K562 (cell line): ENCODE measurements around the gene MAP1LC3A. TPM values are rescaled to one million over a fixed set of nuclear protein-coding genes. Genes with fewer than 3 reads are reported as not detected.

Experiments used
- ATAC-seq: fragments of 200-7000 bp; cut with Tn5 transposase; 3 replicates; pipeline ENCODE4 v1.9.1; 2020; ENCODE audit warnings: moderate library complexity
- BruUV-seq: library from RNA; stranded (reverse); fragments of 400-500 nt; replicated peaks from 2 replicates; lab custom pipeline; 2021; lab: Mats Ljungman, UMichigan
- CTCF ChIA-PET: fragments of 300-600 bp; formaldehyde crosslinking; extraction: SDS; loops from one replicate; lab custom pipeline; 2021; ENCODE audit warnings: low intra/inter-chr PET ratio; lab: Yijun Ruan, JAX
- POLR2A ChIA-PET: fragments of 300-600, 350-650 bp; sonication (Branson Sonifier 250); formaldehyde crosslinking; extraction: SDS; loops from one replicate; lab custom pipeline; 2021; ENCODE audit warnings: antibody characterized with exemption, inconsistent platforms; lab: Yijun Ruan, JAX
- DNase-seq, 4 experiments: peaks; one replicate each; pipeline versions ENCODE4 v3.0.0 to v3.0.0-alpha.2; 2011 to 2018; ENCODE audit warnings: low spot score in 3 of 4, mixed read lengths in 3 of 4; ENCODE audit errors: extremely low read depth in 1 of 4
- FAIRE-seq: peaks from 2 replicates; lab custom pipeline; 2011; peaks lifted over from hg19 to GRCh38; lab: Jason Lieb, UNC
- H2AFZ ChIP-seq: 2 replicates; pipeline ENCODE4 v1.6.0; 2011; ENCODE audit warnings: low read depth, low read length, control low read depth, inconsistent platforms
- H3K27ac ChIP-seq: fragments of 200-600 bp; 3 replicates; pipeline ENCODE4 v1.8.0; 2011; ENCODE audit warnings: low read depth, mild to moderate bottlenecking, control low read depth, inconsistent platforms, low read length, moderate library complexity, mixed read lengths; ENCODE audit errors: extremely low read depth
- H3K27me3 ChIP-seq, 2 experiments: fragments of 300-600 bp in 1 of 2; 2 replicates in 1 of 2; 3 replicates in 1 of 2; pipeline versions ENCODE4 v1.6.0 to v1.8.0; 2011; ENCODE audit warnings: inconsistent platforms in 2 of 2, low read length in 2 of 2, mild to moderate bottlenecking in 1 of 2, mixed read lengths in 1 of 2, moderate library complexity in 1 of 2; ENCODE audit not compliant: control insufficient read depth in 2 of 2, insufficient read depth in 2 of 2
- H3K36me3 ChIP-seq: fragments of 300-600 bp; 3 replicates; pipeline ENCODE4 v1.8.0; 2011; ENCODE audit warnings: mild to moderate bottlenecking, low read length, inconsistent platforms; ENCODE audit not compliant: control insufficient read depth, insufficient read depth
- H3K4me1 ChIP-seq, 2 experiments: fragments of 200-600 bp in 1 of 2; replicated peaks in 1 of 2; 2 replicates in 1 of 2; 3 replicates in 1 of 2; pipeline versions ENCODE4 v1.5.1 to v1.8.0; 2011; ENCODE audit warnings: inconsistent platforms in 2 of 2, low read length in 2 of 2, mild to moderate bottlenecking in 1 of 2, mixed read lengths in 1 of 2, moderate library complexity in 1 of 2; ENCODE audit not compliant: control insufficient read depth in 2 of 2, insufficient read depth in 2 of 2
- H3K4me2 ChIP-seq: 2 replicates; pipeline ENCODE4 v1.6.1; 2011; ENCODE audit warnings: low read length, control low read depth, inconsistent platforms, mixed read lengths; ENCODE audit not compliant: insufficient read depth
- H3K4me3 ChIP-seq: fragments of 200-600 bp; sonication (generic), shearing (Covaris generic); 2 replicates; pipeline ENCODE4 v1.5.1; 2016; ENCODE audit warnings: control low read depth, inconsistent platforms
- H3K79me2 ChIP-seq: fragments of 200-600 bp; 3 replicates; pipeline ENCODE4 v1.8.0; 2011; ENCODE audit warnings: low read length, inconsistent platforms; ENCODE audit not compliant: control insufficient read depth, insufficient read depth
- H3K9ac ChIP-seq, 2 experiments: 2 replicates each; pipeline versions ENCODE4 v1.6.0 to v1.6.1; 2011; ENCODE audit warnings: low read depth in 2 of 2, low read length in 2 of 2, control low read depth in 1 of 2, inconsistent platforms in 1 of 2, mild to moderate bottlenecking in 1 of 2, mixed read lengths in 1 of 2; ENCODE audit not compliant: insufficient read depth in 1 of 2
- H3K9me1 ChIP-seq: one replicate; pipeline ENCODE4 v1.6.0; 2011; ENCODE audit warnings: inconsistent platforms, mild to moderate bottlenecking, low read length, moderate library complexity; ENCODE audit not compliant: control insufficient read depth, insufficient read depth
- H3K9me3 ChIP-seq: replicated peaks from 2 replicates; pipeline ENCODE4 v1.5.1; 2011; ENCODE audit warnings: low read depth, low read length, inconsistent platforms; ENCODE audit not compliant: control insufficient read depth, insufficient read depth
- H4K20me1 ChIP-seq: replicated peaks from 2 replicates; pipeline ENCODE4 v1.6.1; 2011; ENCODE audit warnings: low read length, inconsistent platforms, mixed read lengths; ENCODE audit not compliant: control insufficient read depth, insufficient read depth
- ARID2 ChIP-seq: fragments of 450-650 bp; IDR thresholded peaks from 2 replicates; pipeline ENCODE4 v1.6.1; 2017; ENCODE audit warnings: antibody characterized with exemption, mild to moderate bottlenecking
- COPS2 ChIP-seq: fragments of 450-650 bp; conservative IDR thresholded peaks from 2 replicates; pipeline ENCODE4 v1.6.1; 2016; ENCODE audit warnings: mild to moderate bottlenecking, moderate library complexity
- E2F8 ChIP-seq: fragments of 450-650 bp; IDR thresholded peaks from 2 replicates; pipeline ENCODE4 v1.7.1; 2018; ENCODE audit warnings: mild to moderate bottlenecking, low read depth; ENCODE audit not compliant: partially characterized antibody
- HSF4 ChIP-seq: fragments of 250-450 bp; sonication (Bioruptor Pico); IDR thresholded peaks from 2 replicates; pipeline ENCODE4 v2.1.2; 2022; ENCODE audit warnings: mild to moderate bottlenecking, moderate library complexity, borderline replicate concordance
- RBM25 ChIP-seq: fragments of 200-400 bp; formaldehyde crosslinking; IDR thresholded peaks from 2 replicates; pipeline ENCODE4 v1.6.1; 2018; ENCODE audit warnings: low read length, low read depth, moderate library complexity; ENCODE audit not compliant: severe bottlenecking
- RBM34 ChIP-seq: fragments of 200-400 bp; formaldehyde crosslinking; IDR thresholded peaks from 2 replicates; pipeline ENCODE4 v1.6.1; 2018; ENCODE audit warnings: low read length, borderline replicate concordance; ENCODE audit not compliant: insufficient read depth
- RHOXF2B ChIP-seq: fragments of 250-450 bp; sonication (Bioruptor Pico); conservative IDR thresholded peaks from 2 replicates; pipeline ENCODE4 v1.5.1; 2021
- SAFB ChIP-seq: fragments of 200-400 bp; formaldehyde crosslinking; IDR thresholded peaks from 2 replicates; pipeline ENCODE4 v1.6.1; 2017; ENCODE audit warnings: low read depth, low read length, borderline replicate concordance
- USF2 ChIP-seq: sonication (generic); formaldehyde crosslinking; IDR thresholded peaks from 2 replicates; pipeline ENCODE4 v1.5.0; 2020; ENCODE audit warnings: missing genetic modification reagents
- XRCC4 ChIP-seq: IDR thresholded peaks from one replicate; pipeline ENCODE4 v1.6.1; 2011; ENCODE audit not compliant: insufficient read depth, insufficient read length; ENCODE audit errors: extremely low read depth
- YY1 ChIP-seq, 3 experiments: IDR thresholded peaks; 2 replicates each; pipeline ENCODE4 v1.6.1; 2011; ENCODE audit warnings: low read length in 2 of 3, mild to moderate bottlenecking in 2 of 3, moderate library complexity in 2 of 3, borderline replicate concordance in 1 of 3, control low read depth in 1 of 3, low read depth in 1 of 3; ENCODE audit not compliant: insufficient read depth in 3 of 3, insufficient replicate concordance in 2 of 3, control insufficient read depth in 1 of 3, insufficient read length in 1 of 3; ENCODE audit errors: extremely low read depth in 1 of 3
- ZBED1 ChIP-seq: IDR thresholded peaks from 2 replicates; pipeline ENCODE4 v1.6.1; 2014
- ZBTB8A ChIP-seq: fragments of 450-650 bp; IDR thresholded peaks from 2 replicates; pipeline ENCODE4 v1.6.1; 2018; ENCODE audit warnings: mild to moderate bottlenecking, moderate library complexity; ENCODE audit not compliant: partially characterized antibody
- ZFPM2 ChIP-seq: fragments of 250-450 bp; sonication (Bioruptor Pico); IDR thresholded peaks from 2 replicates; pipeline ENCODE4 v1.5.1; 2022; ENCODE audit warnings: mild to moderate bottlenecking
- ZNF253 ChIP-seq: fragments of 250-450 bp; sonication (Bioruptor Pico); conservative IDR thresholded peaks from 2 replicates; pipeline ENCODE4 v1.6.1; 2021; ENCODE audit warnings: mild to moderate bottlenecking
- ZNF830 ChIP-seq: fragments of 250-450 bp; sonication (Bioruptor Pico); IDR thresholded peaks from 2 replicates; pipeline ENCODE4 v1.5.0; 2021; ENCODE audit warnings: mild to moderate bottlenecking
- WGBS: fragments of 100-300 bp; shearing (Covaris generic); methylation state at CpG from one replicate; pipeline ENCODE4 v1.1.6; 2016; ENCODE audit warnings: low coverage, mixed read lengths; ENCODE audit not compliant: insufficient coverage; ENCODE audit errors: missing lambda C conversion rate; 5-methylcytosine and 5-hydroxymethylcytosine counted together
- in situ Hi-C: fragments of 300-500 bp; cut with MboI; formaldehyde crosslinking; loops from 4 replicates; pipeline ENCODE4 v1.15.0; 2018; ENCODE audit warnings: inconsistent platforms, mixed read lengths
- intact Hi-C: fragments of 100-400 bp; cut with micrococcal nuclease; formaldehyde crosslinking; loops from 2 replicates; pipeline ENCODE4 v1.14.2; 2022
- polyA plus RNA-seq, 8 experiments: library from polyadenylated mRNA; depleted of rRNA in 4 of 8; stranded (reverse) in 5 of 8; unstranded in 3 of 8; fragments of >200 nt; fragmentation: Nextera tagmentation in 2 of 8; fragmentation: Illumina TruSeq in 1 of 8; extraction: Ambion mirVana in 2 of 8; extraction: Trizol in 1 of 8; gene quantifications; 2 replicates each; pipeline versions ENCODE4 v1.2.1 to v1.2.3, GENCODE V29; 2011 to 2014; ENCODE audit warnings: inconsistent platforms in 1 of 8, missing spikeins in 1 of 8
- total RNA-seq, 7 experiments: library from RNA; depleted of rRNA in 6 of 7; stranded (reverse); fragments of >200 nt in 6 of 7; fragmentation: Illumina TruSeq in 2 of 7; extraction: Trizol in 2 of 7; gene quantifications; 2 replicates each; pipeline versions ENCODE4 v1.2.1 to v1.2.3, GENCODE V29; 2011 to 2021; ENCODE audit warnings: low replicate concordance in 1 of 7
- TF ChIP-seq, protein P1 (sequence below): fragments of 450-650 bp; IDR thresholded peaks from 2 replicates; pipeline ENCODE4 v1.6.1; 2016; ENCODE audit warnings: borderline replicate concordance

Gene MAP1LC3A
- total and polyA plus RNA-seq, 9 of the 15 experiments (the other 6 are each of a cell fraction or from before 2014, with no cell fraction given): 0.27 to 0.38 TPM; not detected in 7

GRCh38 chr20:34571753-34572152 lies 13.2 kb downstream of the MAP1LC3A start:
- ChIA-PET POLR2A (interaction anchor here (0.8 to 1.0 kb wide), 3 partner anchors 8 to 14 kb away, joined by 3 to 4 read pairs (median 3); no protein-coding TSS in a partner anchor), CTCF (no interaction called here)
- 76% methylated on average over 5 of the region's 5 CpGs for WGBS
- BruUV-seq: no TSS peak
- Histone ChIP-seq H3K27me3 (no peaks in the 10 kb centered on the region), H3K79me2 (no peaks in the 10 kb centered on the region), H4K20me1 (peaks cover 3% of the 10 kb centered on the region; the same call in 1 of the 2 replicates), H3K9me3 (no peaks in the 10 kb centered on the region), H3K4me3 (no peak overlapping the region), H3K9ac (no peak overlapping the region; a peak in 1 of 4 replicates), H3K4me2 (no peak overlapping the region), H3K4me1 (peaks cover 0 to 15% of the 10 kb centered on the region in 2 experiments; a peak in 4 of 5 replicates), H3K27ac (peak overlapping the region; percentile 50; the same call in 1 of the 3 replicates), H3K36me3 (peaks cover 17% of the 10 kb centered on the region; the same call in 2 of the 3 replicates), H2AFZ (no peak overlapping the region), H3K9me1 (no peaks in the 10 kb centered on the region)
- FAIRE-seq (no peak), DNase-seq (no peak), ATAC-seq (no peak)
- intact Hi-C loops (no loop called here), in situ Hi-C loops (no loop called here)
- TF ChIP-seq COPS2 (no peak), E2F8 (no peak), ZBTB8A (no peak), ZNF830 (CRISPR knock-in tag) (no peak), RBM34 (no peak), ARID2 (no peak), RBM25 (no peak), YY1 (IDR thresholded peaks at IDR 0.05; ENCODE audit: borderline replicate concordance in 1 of 3, control insufficient read depth in 1 of 3, extremely low read depth in 1 of 3, insufficient read depth in 3 of 3, insufficient read length in 1 of 3, insufficient replicate concordance in 2 of 3, low read depth in 1 of 3, low read length in 2 of 3) (no peak), HSF4 (CRISPR knock-in tag) (no peak), RHOXF2B (CRISPR knock-in tag) (no peak), ZNF253 (no peak), SAFB (no peak), ZBED1 (no peak), USF2 (CRISPR knock-in tag) (no peak), XRCC4 (no peak), ZFPM2 (CRISPR knock-in tag) (no peak)
- TF ChIP-seq, protein P1, sequence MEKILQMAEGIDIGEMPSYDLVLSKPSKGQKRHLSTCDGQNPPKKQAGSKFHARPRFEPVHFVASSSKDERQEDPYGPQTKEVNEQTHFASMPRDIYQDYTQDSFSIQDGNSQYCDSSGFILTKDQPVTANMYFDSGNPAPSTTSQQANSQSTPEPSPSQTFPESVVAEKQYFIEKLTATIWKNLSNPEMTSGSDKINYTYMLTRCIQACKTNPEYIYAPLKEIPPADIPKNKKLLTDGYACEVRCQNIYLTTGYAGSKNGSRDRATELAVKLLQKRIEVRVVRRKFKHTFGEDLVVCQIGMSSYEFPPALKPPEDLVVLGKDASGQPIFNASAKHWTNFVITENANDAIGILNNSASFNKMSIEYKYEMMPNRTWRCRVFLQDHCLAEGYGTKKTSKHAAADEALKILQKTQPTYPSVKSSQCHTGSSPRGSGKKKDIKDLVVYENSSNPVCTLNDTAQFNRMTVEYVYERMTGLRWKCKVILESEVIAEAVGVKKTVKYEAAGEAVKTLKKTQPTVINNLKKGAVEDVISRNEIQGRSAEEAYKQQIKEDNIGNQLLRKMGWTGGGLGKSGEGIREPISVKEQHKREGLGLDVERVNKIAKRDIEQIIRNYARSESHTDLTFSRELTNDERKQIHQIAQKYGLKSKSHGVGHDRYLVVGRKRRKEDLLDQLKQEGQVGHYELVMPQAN: no peak
